ENCODE results near the gene FAM53B. TPM values are rescaled to one million over a fixed set of nuclear protein-coding genes. Genes with fewer than 3 reads are reported as not detected.
"Not testable (repeated sequence)": the region's sequence is repeated elsewhere in the genome, so short reads cannot be mapped to it uniquely, and the experiment has no call there.

FAM53B gene, protein sequence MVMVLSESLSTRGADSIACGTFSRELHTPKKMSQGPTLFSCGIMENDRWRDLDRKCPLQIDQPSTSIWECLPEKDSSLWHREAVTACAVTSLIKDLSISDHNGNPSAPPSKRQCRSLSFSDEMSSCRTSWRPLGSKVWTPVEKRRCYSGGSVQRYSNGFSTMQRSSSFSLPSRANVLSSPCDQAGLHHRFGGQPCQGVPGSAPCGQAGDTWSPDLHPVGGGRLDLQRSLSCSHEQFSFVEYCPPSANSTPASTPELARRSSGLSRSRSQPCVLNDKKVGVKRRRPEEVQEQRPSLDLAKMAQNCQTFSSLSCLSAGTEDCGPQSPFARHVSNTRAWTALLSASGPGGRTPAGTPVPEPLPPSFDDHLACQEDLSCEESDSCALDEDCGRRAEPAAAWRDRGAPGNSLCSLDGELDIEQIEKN
- total RNA-seq, result 10 to 100 TPM; 63.5 to 75.5 (median 67.3) TPM

DNA sequence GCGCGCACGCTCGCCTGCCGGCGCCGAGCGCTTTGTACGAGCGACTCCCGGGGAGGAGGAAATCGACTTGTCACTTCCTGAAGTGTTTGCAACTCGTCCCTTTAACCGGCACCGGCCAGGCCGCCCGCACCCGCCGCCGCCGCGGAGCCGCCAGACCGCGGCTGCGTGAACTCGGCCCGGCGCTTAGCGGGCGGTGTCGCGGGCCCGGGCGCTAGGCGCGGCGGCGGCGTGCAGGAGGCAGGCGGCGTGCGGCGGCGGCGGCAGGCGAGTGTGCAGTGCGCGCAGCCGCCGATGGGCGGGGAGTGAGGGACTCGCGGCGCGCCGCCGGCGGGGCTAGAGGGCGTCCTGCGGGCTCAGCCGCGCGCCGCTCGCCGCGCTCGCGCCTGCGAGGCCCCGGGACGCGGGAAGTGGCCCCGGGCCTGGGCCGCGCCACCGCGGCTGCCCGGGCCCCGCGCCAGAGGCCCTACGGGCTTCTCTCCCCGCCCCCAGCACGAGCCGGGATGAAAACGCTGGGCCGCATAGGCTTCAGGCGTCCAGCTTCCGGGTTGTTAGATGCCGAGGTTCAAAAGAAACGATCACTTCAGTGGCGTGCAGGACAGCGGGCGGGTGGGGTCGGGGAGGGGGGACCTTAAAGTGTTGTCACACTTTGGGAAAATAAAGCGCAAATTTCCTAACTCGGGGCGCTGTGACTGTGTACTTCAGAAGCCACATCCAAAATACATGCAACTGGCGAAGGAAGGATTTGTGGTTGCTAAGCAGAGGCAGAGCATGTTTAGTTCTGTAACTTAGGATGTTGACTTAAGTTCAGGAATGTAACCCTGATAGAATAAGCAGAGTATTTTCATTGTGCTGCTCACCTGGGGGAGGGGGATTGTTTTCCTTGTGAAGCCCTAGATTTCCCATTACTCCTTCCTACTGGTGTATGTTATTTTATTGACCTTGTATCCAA lies at the start of gene FAM53B:
Gene FAM53B (minus strand): TSS at position 277 of the 949 bp plus-strand sequence. CDS start 37,665 bp downstream, outside the sequence.
- DNase-seq (ENCODE audit: low spot score in 2 of 2), result peak in 1 of 2 donors; percentile 86
- H3K4me1 ChIP-seq, result peaks cover 71% of the 10 kb centered on the region
- peak within 1 kb of the TSS; percentile 90 for H3K4me3 ChIP-seq
- H3K9me3 ChIP-seq, result no peaks in the 10 kb centered on the region
- peak within 1 kb of the TSS; percentile 95 for H3K27ac ChIP-seq
- no peaks in the 10 kb centered on the region for H3K27me3 ChIP-seq
- TF ChIP-seq, protein P1, sequence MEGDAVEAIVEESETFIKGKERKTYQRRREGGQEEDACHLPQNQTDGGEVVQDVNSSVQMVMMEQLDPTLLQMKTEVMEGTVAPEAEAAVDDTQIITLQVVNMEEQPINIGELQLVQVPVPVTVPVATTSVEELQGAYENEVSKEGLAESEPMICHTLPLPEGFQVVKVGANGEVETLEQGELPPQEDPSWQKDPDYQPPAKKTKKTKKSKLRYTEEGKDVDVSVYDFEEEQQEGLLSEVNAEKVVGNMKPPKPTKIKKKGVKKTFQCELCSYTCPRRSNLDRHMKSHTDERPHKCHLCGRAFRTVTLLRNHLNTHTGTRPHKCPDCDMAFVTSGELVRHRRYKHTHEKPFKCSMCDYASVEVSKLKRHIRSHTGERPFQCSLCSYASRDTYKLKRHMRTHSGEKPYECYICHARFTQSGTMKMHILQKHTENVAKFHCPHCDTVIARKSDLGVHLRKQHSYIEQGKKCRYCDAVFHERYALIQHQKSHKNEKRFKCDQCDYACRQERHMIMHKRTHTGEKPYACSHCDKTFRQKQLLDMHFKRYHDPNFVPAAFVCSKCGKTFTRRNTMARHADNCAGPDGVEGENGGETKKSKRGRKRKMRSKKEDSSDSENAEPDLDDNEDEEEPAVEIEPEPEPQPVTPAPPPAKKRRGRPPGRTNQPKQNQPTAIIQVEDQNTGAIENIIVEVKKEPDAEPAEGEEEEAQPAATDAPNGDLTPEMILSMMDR (IDR thresholded peaks at IDR 0.05), result peak in 1 of 2 donors; percentile 35
- no peak for TF ChIP-seq EP300 (IDR thresholded peaks at IDR 0.05)
- TF ChIP-seq POLR2AphosphoS5 (IDR thresholded peaks at IDR 0.05), result peak in 1 of 3 donors; percentile 22
- peak in 1 of 2 donors; percentile 58 for TF ChIP-seq POLR2A (IDR thresholded peaks at IDR 0.05)
- WGBS, result under 1% methylated on average over 46 of the region's 100 CpGs
- H3K36me3 ChIP-seq, result no peaks in the 10 kb centered on the region

DNA sequence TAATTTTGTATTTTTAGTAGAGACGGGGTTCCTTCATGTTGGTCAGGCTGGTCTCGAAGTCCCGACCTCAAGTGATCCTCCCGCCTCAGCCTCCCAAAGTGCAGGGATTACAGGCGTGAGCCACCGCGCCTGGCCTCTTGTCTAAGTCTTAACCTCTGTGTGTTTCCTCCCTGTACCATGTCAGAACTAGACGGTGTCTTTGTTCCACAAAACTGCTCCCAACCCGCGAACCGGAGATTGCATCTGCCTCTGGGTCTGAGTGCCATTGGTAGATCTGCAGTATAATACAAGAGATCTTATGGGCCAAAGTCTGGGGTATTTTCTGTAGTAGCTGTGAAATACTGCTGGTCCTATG lies 48.8 kb upstream of the FAM53B start:
- peak overlapping the region; percentile 77 for H3K4me3 ChIP-seq
- H3K9me3 ChIP-seq, result no peaks in the 10 kb centered on the region
- peaks cover 14% of the 10 kb centered on the region for H3K36me3 ChIP-seq
- no peak overlapping the region for H3K27ac ChIP-seq
- no peak for DNase-seq (ENCODE audit: low spot score in 2 of 2)
- peaks cover 17% of the 10 kb centered on the region for H3K4me1 ChIP-seq
- H3K27me3 ChIP-seq, result no peaks in the 10 kb centered on the region
- TF ChIP-seq POLR2AphosphoS5 (IDR thresholded peaks at IDR 0.05) (no peak), POLR2A (IDR thresholded peaks at IDR 0.05) (no peak), EP300 (IDR thresholded peaks at IDR 0.05) (no peak)
- TF ChIP-seq, protein P1 (IDR thresholded peaks at IDR 0.05), result no peak
- 96% methylated on average over 11 of the region's 11 CpGs for WGBS

DNA sequence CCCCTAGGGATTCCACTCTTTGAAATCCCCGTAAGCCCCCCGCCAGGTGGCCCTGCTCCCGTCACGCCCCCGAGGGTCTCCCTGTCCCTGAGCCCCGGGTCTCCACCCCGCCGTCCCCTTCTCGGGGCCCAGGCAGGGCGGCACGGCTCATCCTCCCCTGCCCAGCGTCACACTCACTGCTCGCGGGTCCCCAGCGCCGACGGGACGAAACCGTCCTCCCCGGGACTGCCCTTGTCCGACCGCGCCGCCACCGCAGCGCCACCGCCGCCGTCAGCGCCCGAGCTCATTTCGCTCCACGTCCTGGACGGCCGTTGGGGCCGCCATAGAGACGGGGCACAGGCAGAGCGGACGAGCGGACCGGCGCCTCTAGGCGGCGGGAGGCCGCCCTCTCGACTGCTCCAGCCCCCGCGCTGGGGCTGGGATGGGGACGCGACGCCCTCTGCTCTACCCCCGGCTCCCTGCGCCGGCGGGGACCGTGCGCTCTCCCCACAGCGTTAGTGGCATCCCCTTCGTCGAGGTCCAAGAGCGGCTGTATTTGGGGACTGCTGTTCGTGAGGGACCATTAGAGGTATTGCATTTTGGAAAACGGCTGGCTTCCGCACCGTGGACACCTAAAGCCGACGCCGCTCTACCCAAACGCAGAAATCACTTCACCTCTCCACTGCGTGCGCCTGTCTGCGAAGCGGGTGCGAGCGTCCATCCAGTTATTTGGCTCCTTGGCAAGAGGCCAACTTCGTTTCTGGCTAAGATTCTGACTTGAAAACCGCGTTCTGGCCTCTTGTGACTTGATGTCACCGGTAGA lies 47.6 kb upstream of the FAM53B start, which contains the start of gene EEF1AKMT2:
Gene EEF1AKMT2 (minus strand): TSS at position 341 of the 802 bp plus-strand sequence. CDS start 54 bp downstream, at position 287.
- peak; percentile 83 to 86 for DNase-seq (ENCODE audit: low spot score in 2 of 2)
- TF ChIP-seq EP300 (IDR thresholded peaks at IDR 0.05) (no peak), POLR2A (IDR thresholded peaks at IDR 0.05) (peak in 1 of 2 donors; percentile 76), POLR2AphosphoS5 (IDR thresholded peaks at IDR 0.05) (peak in 2 of 3 donors; percentile 70 to 82)
- TF ChIP-seq, protein P1 (IDR thresholded peaks at IDR 0.05), result peak; percentile 53 to 66
- Histone ChIP-seq H3K36me3 (peaks cover 26% of the 10 kb centered on the region), H3K27ac (peak within 1 kb of the TSS; percentile 88), H3K27me3 (no peaks in the 10 kb centered on the region), H3K4me1 (peaks cover 17% of the 10 kb centered on the region), H3K4me3 (peak within 1 kb of the TSS; percentile 77), H3K9me3 (no peaks in the 10 kb centered on the region)
- under 1% methylated on average over 18 of the region's 79 CpGs for WGBS

DNA sequence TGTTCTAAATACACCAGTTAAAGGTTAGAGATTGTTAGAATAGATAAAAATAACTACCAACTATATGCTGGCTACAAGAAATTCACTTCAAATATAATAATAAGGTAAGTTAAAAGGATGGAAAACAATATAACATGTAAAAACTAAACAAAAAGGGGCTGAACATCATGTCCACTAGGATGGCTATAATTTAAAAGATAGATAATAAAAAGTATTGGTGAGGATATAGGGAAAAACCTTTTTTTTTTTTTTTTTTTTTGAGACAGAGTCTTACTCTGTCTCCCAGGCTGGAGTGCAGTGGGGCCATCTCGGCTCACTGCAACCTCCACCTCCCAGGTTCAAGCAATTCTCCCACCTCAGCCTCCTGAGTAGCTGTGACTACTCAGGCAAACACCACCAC lies 38.7 kb upstream of the FAM53B start:
- WGBS, result 93% methylated on average over 1 of the region's 1 CpG
- not testable (repeated sequence) for DNase-seq (ENCODE audit: low spot score in 2 of 2); H3K4me1 ChIP-seq; H3K27me3 ChIP-seq; H3K4me3 ChIP-seq; H3K27ac ChIP-seq; H3K9me3 ChIP-seq
- H3K36me3 ChIP-seq, result peaks cover 55% of the 10 kb centered on the region

DNA sequence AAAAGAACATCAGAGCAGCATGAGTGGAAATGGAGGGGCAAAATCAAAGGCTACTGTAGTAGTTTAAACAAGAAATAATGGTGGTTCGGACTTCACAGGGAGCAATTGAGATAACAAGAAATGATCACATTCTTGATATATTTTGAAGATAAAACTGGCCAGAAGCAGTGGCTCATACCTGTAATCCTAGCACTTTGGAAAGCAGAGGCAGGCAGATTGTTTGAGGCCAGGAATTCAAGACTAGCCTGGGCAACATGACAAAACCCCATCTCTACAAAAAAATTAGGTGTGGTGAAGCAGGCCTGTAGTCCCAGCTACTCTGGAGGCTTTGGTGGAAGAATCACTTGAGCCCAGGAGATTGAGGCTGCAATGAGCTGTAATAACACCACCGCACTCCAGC lies 24.6 kb upstream of the FAM53B start:
- DNase-seq (ENCODE audit: low spot score in 2 of 2), result no peak
- H3K36me3 ChIP-seq, result peaks cover 21% of the 10 kb centered on the region
- WGBS, result 98% methylated on average over 2 of the region's 2 CpGs
- H3K27ac ChIP-seq, result no peak overlapping the region
- TF ChIP-seq POLR2AphosphoS5 (IDR thresholded peaks at IDR 0.05), result no peak
- no peak for TF ChIP-seq POLR2A (IDR thresholded peaks at IDR 0.05)
- TF ChIP-seq EP300 (IDR thresholded peaks at IDR 0.05), result no peak
- TF ChIP-seq, protein P1 (IDR thresholded peaks at IDR 0.05), result no peak
- no peaks in the 10 kb centered on the region for H3K9me3 ChIP-seq
- no peaks in the 10 kb centered on the region for H3K4me1 ChIP-seq
- no peaks in the 10 kb centered on the region for H3K27me3 ChIP-seq
- H3K4me3 ChIP-seq, result no peak overlapping the region
